Measurements from ENCODE around the gene ATL1.
"Not testable (repeated sequence)": the region's sequence is repeated elsewhere in the genome, so short reads cannot be mapped to it uniquely, and the experiment has no call there.

ATL1 gene

DNA sequence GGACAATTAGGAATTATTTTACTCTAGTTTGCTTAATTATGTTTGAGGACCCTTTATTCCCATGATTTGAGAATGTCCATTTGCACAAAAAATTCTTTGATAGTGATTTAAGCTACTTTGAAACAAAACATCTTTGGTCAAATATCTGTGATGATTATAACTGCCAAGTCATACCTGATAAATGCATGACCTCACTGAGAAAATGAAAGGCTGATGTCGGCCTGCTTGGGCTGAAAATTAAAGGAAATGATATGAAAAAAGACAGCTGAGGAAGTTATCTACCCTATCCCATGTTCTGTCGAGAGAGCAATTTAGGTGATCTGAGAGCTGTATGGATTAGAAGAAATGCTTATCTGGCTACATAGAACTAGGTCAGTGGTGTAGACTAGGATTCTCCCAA lies 43.6 kb downstream of the ATL1 start:
- DNase-seq: no peak

DNA sequence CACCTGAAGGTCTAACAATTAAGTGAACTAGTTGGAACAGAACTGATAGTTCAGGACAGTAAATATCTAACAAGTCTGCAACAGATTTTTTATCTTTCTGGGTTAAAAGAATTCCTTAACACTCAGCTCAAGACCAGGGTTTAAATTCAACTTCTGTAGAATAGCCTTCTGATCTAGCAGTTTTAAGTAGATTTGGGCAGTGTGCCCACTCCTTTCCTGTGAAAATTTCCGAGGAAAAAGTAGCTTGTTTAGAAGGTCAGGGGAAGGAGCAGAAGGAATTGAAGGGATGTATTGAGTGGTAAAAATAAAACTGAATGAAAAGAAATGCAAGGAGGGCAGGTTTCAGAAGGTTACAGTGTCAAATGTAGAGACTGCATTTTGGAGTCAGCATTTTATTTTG lies 45.8 kb downstream of the ATL1 start:
- no peak for DNase-seq

DNA sequence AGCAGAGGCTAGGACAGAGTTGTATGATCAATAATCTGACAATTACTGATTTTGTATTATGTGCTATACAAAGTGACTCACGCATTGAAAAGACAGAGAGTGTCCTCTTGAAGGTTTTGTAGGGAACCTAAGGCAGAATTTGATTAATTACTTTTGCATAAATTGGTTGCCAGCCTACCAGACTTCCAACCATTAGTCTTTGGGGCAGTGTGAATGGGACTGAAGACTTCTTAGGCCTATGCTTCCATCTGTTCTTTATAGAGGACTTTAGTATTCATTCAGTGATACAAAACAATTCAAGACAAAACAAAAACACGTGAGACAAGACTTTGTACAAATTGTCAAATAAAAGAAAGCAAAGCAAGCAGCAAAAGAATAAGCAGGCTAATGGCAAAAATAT lies 46.5 kb downstream of the ATL1 start:
- no peak for DNase-seq

DNA sequence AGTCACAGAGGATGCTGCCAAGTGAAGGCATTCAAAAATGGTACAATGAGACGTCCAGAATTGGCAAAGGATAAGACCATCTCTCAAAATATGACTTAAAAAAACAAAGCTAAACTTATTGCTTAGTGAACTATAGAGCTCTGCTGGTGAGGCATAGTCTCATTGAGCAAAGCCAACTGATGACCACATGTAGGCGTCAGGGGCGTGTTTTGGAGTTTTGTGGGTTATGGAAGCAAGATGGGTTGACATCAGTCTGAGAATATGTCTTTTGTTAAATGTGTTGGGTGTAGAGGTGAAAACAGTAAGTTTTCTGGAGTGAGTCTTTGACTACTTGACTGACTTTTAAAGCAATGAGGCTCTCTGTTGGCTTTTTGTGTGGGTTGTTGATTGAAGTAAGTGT lies 47.2 kb downstream of the ATL1 start:
- no peak for DNase-seq

DNA sequence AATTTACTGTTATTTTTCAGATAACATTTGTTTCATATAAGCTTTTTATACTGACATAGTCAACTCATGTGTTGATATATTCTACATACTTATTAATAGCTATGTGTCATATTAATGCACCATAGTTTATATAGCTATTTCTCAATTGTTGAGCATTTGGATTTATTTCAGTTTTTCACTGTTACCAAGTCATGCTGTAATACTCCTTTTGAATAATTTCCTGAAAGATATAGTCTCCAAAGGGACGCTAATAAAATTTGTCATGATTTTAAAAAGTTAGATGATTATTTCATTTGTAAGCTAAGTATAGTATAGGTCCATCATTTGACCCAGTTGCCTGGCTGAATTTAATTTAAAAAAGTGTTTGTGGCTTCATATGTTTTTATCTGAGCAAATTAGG lies 47.8 kb downstream of the ATL1 start:
- DNase-seq: no peak

DNA sequence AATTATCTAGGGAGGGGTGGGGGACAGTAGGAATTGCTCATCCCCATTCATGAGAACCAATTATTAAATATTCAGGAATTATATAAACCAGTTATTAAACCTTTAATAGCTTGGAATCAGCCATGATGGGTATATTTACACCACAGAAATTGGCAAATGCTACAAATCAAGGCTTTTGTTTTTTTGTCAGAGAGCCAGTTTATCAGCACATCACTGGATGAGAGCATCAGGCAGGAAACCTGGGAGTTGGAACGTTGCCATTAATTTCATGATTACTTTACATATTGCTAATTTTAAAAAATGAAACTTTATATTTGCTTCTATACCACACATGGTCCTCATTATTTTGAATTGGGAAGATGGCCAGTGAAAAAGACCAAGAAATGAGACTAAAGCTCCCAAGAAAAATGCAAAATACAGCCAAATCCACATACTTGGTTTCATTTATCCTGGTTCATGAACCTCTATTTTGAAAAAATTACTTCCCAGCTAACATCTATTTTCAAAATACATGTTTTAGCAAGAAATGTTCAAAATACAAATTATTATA lies 48.4 kb downstream of the ATL1 start:
- DNase-seq: no peak

DNA sequence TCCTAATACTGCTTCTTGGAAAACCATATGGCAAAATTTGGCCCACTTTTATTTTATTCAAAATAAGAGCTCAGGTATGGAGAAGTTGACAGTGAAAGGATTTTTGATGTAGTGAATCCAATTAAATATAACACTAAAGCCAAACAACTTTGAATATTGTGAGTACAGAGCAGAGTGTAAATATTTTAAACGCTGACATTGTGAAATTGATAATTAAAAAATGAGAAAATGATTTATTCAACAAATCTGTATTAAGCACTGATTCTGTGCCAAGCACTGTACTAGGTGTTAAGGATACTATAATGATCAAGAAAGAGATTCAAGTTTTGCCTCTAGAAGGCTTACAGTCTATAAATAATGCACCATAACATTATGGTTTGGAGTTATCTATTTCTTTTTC lies 50.5 kb downstream of the ATL1 start:
- no peak for DNase-seq

DNA sequence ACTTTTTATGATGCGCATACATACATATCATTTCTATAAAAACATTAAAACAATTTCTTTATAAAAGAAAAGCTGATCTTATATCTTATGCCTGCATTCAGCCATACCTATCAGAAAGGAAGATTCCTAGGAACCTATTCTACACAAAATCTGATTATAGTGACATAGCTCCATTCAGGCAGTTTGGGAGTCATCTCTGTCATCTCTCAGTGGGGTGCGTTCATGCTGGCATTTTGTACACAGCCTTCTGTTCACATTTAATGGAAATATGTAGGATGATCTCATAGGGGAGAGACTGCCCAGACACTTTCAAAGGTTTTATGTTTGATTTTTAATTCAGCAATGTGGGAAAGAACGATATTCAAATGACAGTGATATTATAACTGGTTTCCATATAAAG lies 52.9 kb downstream of the ATL1 start:
- no peak for DNase-seq

DNA sequence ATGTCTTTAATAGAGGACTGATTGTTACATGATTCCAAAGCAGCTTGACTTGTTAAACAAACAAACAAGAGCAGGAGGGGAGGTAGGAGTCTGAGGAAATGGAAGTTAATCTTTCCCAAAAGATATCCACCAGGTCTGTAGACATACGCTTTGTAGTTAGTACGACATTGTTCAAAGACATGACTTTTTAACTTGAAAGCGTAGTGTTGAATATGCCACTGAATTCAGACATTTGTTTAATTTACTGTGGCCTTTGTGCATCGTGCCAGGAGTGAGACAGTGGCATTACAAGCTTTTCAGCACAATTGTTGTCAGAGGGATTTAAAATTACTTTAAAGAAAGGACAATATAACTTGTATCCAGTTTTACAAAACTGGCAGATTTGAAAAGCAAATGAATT lies 55.1 kb downstream of the ATL1 start:
- no peak for DNase-seq

DNA sequence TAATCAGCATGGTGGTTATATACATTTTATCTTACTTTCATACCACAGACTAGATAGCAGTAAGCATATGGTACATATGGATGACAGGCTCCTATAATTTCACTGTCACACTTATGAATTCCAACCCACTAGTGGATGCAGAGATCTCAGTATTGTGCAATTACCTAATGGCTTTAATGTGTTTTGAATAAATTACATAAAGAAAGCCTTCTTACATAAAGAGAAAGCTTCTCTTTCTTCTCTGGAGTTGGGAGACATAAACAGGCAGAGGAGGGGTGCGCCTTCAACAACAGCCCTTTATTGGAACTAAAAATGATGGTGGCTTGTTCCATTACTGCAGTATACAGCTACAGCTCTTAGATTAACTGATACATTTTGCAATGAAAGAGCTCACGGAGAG lies 55.6 kb downstream of the ATL1 start:
- no peak for DNase-seq

DNA sequence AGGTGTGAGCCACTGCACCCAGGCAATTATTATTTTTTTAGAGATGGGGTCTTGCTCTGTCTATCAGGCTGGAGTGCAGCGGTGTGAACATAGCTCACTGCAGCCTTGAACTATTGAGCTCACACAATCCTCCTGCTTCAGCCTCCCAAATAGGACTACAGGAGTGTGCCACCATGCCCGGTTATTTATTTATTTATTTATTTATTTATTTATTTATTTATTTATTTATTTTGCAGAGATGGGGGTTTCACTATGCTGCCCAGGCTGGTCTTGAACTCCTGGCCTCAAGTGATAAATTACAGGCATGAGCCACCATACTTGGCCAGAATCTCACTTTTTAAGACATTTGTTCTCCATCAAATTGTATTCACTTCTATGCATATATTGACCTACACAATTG lies 56.3 kb downstream of the ATL1 start:
- no peak for DNase-seq

DNA sequence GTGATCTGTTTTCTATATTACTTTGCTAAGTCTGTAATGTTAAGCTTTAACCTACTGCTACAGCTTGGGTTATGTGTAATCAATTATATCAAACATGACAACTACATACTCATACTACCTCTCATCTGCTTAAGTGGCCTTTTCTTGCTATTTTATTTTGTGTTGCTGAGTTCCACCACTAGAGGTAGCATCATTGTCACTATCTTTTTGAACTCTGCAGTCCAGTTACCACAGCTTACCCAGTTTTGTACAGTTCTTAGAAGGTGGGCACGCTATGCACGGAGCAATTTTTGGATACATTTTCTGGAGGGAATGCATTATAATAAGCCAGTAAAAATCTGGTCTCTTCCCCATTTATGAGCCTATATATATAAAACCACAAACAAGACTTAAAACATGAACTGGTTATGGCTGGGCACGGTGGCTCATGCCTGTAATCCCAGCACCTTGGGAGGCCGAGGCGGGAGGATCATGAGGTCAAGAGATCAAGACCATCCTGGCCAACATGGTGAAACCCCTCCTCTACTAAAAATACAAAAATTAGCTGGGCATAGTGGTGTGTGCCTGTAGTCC lies 59.7 kb downstream of the ATL1 start:
- DNase-seq: peak; percentile 10

DNA sequence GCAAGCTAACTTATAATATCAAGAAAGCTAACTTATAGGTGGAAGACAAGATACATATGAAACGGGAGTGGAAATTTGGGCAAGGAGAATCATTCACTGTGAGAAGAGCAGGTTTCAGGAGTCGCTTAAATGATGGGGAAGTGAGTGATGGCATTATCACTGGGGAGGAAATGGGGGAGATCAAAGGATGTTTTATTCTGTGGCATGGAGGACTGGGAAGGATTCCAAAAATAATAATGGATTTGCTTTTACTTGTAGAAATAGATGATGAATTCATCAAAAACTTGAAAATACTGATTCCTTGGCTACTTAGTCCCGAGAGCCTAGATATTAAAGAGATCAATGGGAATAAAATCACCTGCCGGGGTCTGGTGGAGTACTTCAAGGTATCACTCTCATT lies 60.4 kb downstream of the ATL1 start:
- DNase-seq: no peak

DNA sequence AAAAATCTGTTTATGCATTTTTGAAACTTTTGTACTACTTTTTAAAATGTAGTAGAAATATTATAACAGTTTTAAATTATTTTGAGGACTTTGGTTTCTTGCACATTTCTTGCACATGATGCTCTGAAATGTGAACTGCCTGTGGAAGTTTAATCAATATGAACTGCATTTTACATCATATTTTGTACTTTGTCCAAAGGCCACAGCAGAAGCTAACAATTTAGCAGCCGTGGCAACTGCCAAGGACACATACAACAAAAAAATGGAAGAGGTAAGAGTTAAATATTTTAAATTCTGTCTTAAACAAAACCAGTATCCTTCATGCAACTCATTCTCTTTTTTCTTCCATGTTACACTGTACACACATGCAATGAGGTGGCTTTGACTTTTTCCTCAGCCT lies 63.0 kb downstream of the ATL1 start:
- no peak for DNase-seq

DNA sequence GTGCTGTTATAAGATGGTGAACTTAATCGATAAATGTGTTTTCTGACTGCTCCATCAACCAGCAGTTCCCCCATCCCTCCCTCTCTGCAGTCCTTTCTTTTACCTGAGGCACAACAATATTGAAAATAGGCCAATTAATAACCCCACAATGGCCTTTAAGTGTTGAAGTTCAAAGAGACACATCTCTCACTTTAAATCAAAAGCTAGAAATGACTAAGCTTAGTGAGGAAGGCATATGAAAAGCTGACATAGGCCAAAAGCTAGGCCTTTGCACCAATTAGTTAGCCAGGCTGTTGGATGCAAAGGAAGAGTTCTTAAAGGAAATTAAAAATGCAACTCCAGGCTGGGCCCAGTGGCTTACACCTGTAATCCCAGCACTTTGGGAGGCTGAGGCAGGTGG lies 64.5 kb downstream of the ATL1 start:
- no peak for DNase-seq

DNA sequence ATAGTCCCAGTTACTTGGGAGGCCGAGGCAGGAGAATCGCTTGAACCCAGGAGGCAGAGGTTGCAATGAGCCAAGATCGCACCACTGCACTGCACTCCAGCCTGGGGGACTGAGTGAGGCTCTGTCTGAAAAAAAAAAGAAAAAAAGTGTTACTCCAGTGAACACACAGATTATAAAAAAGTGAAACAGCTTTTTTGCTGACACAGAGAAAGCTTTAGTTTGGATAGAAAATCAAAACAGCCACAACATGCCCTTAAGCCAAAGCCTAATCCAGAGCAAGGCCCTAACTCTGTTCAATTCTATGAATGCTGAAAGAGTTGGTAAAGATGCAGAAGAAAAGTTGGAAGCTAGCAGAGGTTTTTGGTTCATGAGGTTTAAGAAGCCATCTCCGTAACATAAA lies 65.0 kb downstream of the ATL1 start:
- DNase-seq: not testable (repeated sequence)

DNA sequence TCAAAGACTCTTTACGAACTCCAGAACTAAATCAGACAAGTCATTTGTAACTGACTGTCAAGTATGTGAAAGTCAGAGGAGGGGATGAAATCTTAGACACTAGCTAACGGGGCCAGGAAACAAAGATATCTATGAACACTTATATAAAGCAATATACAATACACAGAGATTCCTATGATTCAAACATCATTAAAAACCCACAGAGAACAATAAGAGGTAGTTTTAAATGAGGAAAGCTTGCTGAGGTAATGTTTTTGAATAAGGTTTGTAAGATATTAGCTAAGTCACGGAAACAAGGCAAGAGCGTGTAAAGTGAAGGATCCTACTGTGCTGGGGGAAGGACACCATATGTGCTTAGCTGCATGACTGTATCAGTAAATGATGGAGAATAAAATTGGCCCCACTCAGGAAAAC lies 71.5 kb downstream of the ATL1 start:
- DNase-seq: no peak

DNA sequence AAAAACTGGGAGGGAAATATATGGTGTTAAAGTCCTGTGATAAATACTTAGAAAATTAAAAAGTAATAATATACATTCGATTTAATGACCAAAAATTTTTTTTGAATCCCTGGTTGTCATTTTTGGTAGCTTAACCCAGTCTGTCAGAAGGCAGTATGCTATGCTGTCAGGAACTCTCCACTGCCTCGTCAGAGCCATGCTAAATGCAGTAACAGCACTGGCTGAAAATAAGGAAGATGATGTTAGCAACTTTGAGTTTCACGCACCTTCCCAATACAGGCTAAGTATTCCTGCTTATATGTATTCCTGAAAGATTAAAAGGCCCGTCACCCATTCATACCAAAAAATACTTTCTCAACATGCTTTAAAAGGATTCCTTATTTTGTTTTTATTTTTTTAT lies 74.0 kb downstream of the ATL1 start:
- DNase-seq: no peak

DNA sequence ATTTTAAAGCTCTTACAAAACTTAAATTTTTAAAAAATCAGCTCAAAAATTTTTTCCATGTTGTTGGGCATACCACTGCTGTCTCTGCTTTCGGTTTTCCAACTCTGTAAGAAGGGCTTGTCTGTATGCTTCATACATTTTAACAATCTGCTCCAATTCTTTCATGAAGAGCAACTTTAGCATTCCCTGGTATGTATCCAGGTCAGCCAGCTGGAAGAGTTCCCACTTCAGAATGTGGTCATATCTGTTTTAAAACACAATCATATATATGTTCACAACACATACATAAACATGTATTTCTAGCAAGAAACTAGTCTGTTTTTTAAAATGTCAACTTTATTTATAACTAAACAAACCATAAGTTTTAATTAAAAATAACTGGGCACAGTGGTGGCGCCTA lies 75.2 kb downstream of the ATL1 start:
- DNase-seq: no peak

DNA sequence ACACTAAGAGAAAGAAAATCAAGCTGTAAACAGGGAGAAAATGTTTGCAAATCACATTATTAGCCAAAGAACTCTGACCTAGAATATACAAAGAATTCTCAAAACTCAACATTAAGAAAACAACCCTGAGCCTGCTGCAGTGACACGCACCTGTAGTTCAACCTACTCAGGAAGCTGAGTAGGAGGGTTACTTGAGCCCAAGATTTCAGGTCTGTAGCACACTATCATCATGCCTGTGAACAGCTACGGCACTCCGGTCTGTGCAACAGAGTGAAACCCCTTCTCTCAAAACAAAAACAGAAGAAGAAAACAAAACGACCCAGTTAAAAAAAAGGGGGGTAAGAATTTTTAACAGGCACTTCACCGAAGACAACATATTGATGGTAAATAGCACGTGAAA lies 87.3 kb downstream of the ATL1 start:
- DNase-seq: no peak

DNA sequence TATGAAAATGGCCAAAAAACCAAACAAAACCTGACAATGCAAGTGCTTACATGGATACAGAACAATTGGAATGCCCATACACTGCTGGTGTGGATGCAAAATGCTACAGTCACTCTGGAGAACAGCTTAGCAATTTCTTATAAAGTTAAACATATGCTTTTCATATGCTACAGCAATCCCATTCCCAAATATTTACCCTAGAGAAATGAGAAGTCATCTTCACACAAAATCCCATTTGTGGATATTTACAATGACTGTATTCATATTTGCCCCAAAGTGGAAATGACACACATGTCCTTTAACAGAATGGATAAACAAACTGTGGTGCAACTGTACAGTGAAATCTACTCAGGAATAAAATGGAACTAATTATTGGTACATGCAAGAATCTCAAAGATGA lies 87.8 kb downstream of the ATL1 start:
- no peak for DNase-seq

DNA sequence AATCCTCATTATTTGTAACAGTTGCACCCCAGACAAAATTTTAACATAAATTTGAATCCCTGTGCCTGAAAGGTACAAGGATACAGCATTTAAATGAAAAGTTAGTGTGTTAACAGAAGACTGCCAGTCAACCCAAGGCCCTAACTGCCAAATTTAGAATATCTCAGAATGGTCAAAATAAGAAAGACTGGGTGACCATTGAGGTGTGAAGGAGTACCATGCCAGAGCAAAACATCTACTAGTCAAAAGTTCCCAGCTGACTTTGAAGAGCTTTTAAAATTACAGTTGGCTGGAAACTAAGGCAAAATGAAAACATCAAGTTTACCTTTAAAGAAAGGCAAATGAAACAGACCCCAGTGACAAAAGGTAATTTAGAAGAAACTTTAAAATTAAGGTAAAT lies 89.7 kb downstream of the ATL1 start:
- DNase-seq: no peak

DNA sequence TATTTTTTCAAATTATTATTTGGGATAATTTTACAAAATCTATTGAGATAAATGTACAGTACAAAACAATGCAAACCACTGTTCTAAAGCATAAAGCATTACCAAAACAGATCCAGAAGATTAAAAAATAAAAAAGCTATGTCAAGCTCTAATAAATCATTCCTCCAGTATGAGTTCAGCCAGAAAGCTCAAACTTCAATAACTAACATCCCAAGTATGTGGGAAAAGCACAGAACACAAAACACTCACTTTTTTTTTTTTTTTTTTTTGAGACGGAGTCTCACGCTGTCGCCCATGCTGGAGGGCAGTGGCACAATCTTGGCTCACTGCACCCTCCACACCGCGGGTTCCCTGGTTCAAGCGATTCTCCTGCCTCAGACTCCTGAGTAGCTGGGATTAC lies 96.8 kb downstream of the ATL1 start:
- no peak for DNase-seq

DNA sequence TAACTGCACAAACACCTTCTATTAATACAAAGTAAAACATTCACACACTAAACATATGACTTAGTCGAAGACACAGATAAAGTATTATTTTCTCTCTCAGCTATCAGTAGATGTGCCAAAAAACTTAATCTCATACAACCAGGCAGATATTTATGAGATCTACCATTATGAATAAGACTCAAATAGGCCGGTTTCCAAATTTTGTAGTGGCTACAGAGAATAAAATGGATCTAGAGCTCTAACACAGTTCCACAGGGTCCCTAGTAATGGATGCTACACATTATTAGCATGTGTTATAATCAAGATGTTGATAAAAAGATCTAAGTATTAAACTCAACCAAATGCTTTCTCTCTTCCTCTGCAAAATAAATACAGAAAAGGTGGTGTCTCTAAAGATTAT lies 97.8 kb downstream of the ATL1 start:
- no peak for DNase-seq

DNA sequence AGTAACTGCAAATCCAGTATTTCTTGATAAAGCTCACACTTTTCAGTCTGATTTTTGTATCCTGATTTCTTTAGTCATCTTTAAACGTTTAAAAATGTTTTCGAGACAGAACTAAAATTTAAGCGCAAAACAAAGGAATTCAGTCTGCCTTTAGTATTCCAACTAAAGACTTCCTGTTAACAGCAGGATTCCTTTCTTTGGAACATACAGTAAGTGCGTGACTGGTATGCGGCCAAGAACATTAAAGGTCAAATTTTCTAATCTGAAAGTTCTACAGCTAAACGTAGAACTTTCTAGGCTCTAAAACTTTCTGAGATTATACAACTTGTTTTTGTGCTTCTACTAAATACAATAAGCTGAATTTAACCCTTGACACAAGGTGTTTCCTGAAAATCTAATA lies 98.3 kb downstream of the ATL1 start:
- no peak for DNase-seq

Data from CD4-positive, alpha-beta T cell treated with Interleukin-4 for 4 hours (primary cell).